NCI-H345 treated with DMSO at 0.1 percent for 48 hours (cell line): ENCODE results near the gene SYPL1.

Experiments
- DNase-seq: peaks from one replicate; lab custom pipeline; 2025; ENCODE audit not compliant: unreplicated experiment; lab: John Stamatoyannopoulos, UW

SYPL1 gene

GRCh38 chr7:106122713-106123112, 10.6 kb upstream of the SYPL1 start:
- no peak for DNase-seq

GRCh38 chr7:106121189-106121810, 9.2 kb upstream of the SYPL1 start:
- DNase-seq: no peak

GRCh38 chr7:106120500-106120899, 8.4 kb upstream of the SYPL1 start:
- no peak for DNase-seq

- no peak for DNase-seq
These were observed 7.6 kb upstream of the SYPL1 start for GRCh38 chr7:106119719-106120118.

DNA sequence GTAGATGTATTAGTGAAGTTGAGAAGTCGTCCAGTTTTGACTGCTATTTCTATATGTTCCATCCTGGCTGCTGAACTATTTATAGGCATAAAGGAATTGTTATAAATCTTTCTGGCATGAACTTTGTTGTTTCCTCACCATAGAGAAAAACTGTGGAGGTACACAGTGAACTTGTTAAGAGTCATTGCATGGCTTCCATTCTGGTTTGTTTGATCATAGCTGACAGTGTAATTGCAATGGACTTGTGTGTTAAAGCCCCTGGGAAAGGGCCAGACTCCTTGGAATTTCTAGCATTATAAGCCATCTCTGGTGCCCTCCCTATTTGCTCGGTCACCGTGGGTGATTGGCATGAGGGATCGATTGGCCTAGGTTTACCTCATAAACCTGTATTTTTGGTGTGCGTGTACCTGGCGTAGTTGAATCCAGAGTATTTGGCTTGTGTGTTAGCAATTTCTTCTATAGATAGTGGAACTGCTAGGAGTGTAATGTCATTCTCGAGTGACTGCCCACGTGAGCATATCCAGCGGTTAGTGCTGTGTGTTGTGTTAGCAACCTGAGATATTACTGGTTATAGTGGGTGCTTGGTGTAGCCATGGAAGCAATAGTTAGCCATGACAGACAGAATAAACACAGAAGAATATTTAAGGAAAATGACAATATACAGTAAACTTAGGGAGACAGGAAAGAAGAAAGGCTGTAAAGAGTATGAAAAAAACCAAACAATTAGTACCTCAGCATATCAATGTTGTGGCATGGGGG, 5.9 kb upstream of the SYPL1 start:
- DNase-seq: no peak

- no peak for DNase-seq
These were observed 4.1 kb upstream of the SYPL1 start for GRCh38 chr7:106116161-106116704.

- DNase-seq: no peak
These were observed 2.7 kb upstream of the SYPL1 start for GRCh38 chr7:106114716-106115383.

DNA sequence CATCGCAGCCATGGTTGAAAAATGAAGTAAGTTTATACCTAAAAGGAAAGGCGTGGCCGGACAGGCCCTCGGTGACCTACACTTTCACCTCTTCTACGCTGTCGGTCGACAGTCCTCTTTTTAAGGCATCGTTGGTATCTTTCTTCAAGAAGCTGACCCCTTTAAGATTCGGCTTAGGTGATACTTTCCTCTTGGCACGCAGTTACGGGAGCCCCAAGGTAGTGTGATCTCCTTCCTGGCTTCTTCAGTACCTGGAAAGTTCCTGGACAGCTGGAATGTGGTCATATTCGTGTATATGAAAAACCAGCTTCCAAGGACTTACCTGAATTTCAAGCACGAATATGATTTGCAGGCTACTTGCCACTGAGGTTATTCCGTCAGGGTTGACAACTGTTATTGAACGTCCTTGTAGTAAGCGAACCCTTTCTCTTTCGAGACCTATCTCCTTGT, 885 bp upstream of the SYPL1 start:
- DNase-seq: no peak

DNA sequence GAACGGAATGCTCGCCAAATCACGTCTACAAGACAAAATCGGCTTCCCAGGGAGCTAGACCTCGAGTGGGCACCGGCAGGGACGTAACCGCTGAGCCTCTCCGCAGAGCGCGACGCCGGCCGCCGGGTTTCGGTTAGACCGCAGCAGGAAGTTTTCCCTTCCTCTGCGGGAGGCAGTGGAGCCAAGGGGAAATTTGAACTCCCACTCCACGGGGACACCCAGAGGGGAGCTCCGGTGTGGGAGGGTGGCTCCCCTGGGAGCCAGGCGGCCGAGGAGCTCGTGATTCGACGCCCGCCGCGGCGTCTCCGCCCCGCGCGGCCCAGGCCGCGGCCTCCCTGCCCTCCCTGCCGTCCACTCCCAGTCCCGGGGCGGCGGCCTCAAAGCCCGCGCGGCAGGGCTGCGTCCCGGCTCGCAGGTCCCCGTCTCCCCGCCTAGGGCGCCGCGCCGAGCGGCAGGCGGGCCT, 426 bp downstream of the SYPL1 start:
- DNase-seq: peak; percentile 56

GRCh38 chr7:106110885-106111654, 1.0 kb downstream of the SYPL1 start:
- peak; percentile 56 for DNase-seq

GRCh38 chr7:106110238-106110560, 1.9 kb downstream of the SYPL1 start:
- DNase-seq: no peak

DNA sequence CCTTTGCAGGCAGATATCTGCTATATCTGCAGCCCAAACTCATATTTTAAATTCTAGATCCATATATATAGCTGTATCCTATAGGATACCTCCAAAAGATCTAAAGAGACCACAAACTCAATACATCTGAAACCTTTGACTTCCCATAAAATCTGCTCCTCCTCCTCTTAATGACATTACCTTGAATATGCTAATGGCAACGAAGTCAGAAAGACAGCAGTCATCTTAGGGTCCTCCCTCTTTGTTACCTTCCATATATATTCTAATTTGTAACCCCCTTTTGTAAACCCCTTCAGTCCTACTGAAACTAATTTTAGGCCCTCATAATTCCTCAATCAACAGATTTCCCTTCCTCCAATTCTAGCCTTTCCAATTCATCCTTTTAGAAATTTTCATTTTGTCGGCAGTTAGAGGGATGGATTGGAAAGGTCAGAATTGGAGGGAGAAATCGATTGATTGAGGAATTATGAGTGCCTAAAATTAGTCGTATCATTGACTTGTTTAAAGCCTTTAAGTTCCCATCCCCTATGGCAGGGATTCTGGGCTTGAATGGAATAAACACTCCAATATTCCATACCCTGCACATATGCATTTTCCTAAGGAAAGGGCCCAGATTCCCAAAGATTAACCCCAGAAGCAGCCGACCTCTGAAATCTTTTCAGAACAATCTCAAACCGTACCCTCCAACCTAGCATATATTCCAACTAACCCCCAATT, 2.4 kb downstream of the SYPL1 start:
- no peak for DNase-seq

DNA sequence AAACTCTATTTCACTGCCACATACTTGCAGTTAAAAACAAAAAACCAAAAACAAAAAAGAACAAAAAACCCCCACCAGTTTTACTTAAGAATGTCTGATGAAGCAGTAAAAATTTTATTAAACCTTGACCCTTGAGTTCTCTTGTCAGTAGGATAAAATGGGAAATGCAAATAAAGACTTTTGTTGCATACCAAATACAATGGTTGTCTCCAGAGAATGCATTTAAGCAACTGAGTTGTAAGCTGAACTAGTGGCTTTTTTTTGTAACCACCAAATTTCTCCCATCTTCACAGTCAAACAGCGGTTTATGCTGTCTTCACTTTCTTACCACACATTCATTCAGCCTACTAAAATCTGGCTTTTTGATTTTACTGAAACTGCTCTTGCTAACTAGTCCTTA, 3.1 kb downstream of the SYPL1 start:
- no peak for DNase-seq

DNA sequence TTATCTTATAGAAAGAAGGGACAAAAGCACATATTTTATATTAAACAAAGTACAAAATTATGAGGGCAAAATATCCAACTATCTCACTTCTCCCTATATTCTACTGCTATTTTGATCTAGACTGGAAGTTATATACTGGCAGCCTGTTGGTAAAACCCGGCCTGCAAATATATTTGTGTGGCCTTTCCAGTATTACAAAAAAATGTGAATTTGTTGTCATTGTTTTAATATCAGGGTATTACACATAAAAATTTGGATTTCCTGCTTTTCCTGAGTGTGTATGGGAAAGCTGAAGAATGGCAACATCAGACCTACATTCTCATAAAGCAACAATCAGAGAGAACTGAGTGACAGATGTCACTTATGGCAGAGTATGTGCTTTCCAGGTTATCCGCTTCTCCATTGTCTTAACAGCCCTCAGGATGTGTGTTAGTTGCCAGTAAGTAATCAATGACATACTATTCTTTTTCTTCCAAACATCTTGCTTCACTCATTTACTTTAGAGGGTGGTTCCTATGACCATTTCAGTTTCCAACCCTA, 7.3 kb downstream of the SYPL1 start:
- DNase-seq: no peak

GRCh38 chr7:106102387-106102966, 9.6 kb downstream of the SYPL1 start:
- no peak for DNase-seq

DNA sequence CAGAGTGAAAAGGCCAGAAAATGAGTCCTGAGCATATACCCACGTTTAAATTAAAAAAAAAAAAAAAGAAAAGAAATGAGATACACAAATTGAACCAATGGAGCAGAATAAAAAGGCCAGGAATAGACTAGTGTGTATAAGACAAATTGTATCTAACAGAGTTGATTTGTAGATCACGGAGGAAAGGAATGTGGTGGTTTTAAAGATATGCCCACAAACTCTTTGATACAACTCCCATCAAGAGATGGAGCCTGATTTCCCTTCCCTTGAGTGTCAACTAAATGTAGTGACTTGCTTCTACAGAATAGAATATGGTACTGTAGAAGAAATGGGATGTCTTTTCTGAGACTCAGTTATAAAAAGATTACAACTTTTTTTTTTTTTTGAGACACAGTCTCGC, 10.4 kb downstream of the SYPL1 start:
- DNase-seq: no peak

GRCh38 chr7:106100863-106101629, 11.1 kb downstream of the SYPL1 start:
- DNase-seq: no peak

- DNase-seq: no peak
These were observed 12.6 kb downstream of the SYPL1 start for GRCh38 chr7:106099539-106099938.

DNA sequence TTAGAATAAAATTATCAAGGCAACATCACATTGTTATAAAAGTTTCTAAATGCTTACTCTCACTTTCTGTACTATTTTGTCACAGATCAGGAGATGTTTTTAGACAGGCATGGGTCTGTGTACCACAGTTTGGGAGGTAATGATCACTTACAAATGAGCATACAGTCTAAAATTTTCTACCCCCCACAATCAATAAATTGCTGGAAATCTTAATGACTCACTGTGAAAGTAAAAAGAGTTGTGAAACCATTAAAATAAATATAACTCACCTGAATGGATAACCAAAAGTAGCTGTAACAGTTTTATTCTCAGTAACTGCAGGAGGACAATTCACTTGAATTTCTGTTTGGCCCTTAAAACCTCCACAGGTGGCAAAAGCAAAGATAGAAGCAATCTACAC, 13.2 kb downstream of the SYPL1 start:
- DNase-seq: no peak
